ENCODE results near the gene ADAMTS17.

DNA sequence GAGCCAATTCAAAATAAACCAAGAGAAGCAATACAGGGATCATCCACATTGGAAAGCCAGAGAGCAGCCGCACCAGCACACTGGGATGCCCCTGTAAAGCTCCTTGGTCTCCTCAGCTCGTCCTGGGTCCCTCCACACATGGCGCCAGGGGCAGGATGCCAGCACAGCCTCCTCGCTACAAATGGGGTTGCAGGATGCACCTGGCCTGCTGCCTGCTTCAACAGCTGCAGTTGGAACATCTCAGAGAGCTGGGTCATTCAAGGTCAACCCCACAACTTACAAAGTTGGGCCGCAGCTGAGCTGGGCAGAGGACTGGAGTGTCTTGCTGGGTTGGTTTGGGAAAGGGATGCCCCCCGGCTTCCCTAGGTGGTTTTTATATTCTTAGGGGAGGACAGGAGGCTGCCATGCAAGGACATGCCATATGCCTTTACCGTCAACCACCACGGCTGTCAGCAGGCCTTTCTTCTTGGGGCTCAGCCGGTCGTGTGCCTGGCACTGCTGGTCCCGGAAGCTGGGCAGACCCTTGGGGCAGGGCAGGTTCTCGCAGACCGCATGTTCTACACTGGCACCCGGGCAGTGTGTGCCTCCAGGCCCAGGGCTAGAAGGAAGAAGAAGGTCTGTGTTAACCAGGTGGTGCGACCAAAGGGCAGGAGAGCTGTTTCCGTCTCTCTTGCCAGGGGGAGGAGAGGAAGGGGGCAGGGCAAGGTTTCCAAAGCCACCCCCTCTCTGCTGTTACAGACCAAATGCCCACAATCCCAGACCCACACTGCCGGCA is 225.2 kb downstream of the ADAMTS17 start:
- TF ChIP-seq, protein P1, sequence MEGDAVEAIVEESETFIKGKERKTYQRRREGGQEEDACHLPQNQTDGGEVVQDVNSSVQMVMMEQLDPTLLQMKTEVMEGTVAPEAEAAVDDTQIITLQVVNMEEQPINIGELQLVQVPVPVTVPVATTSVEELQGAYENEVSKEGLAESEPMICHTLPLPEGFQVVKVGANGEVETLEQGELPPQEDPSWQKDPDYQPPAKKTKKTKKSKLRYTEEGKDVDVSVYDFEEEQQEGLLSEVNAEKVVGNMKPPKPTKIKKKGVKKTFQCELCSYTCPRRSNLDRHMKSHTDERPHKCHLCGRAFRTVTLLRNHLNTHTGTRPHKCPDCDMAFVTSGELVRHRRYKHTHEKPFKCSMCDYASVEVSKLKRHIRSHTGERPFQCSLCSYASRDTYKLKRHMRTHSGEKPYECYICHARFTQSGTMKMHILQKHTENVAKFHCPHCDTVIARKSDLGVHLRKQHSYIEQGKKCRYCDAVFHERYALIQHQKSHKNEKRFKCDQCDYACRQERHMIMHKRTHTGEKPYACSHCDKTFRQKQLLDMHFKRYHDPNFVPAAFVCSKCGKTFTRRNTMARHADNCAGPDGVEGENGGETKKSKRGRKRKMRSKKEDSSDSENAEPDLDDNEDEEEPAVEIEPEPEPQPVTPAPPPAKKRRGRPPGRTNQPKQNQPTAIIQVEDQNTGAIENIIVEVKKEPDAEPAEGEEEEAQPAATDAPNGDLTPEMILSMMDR (IDR thresholded peaks at IDR 0.05; ENCODE audit: low read depth, low read length, missing input control), result no peak
- no peak for TF ChIP-seq JUND (IDR thresholded peaks at IDR 0.05)
